CD8-positive, alpha-beta memory T cell (primary cell): ENCODE measurements around the gene NARS2. TPM values are rescaled to one million over a fixed set of nuclear protein-coding genes. Genes with fewer than 3 reads are reported as not detected.
A peak's percentile ranks its signal among the peaks of the same experiment; 100 is the strongest.
"Not testable (repeated sequence)": the region's sequence is repeated elsewhere in the genome, so short reads cannot be mapped to it uniquely, and the experiment has no call there.

ENCODE experiments used
- CTCF ChIA-PET: fragments of 350-600 bp; sonication (Branson Sonifier 250); formaldehyde crosslinking; loops from one replicate; lab custom pipeline; 2021; ENCODE audit warnings: antibody characterized with exemption; lab: Charles Lee
- POLR2A ChIA-PET: fragments of 350-600 bp; sonication (Branson Sonifier 250); formaldehyde crosslinking; loops from one replicate; lab custom pipeline; 2021; ENCODE audit warnings: antibody characterized with exemption; lab: Charles Lee
- DNase-seq, 5 donors: peaks; one replicate each; pipeline versions ENCODE4 v3.0.0 to v3.0.0-alpha.2; 2020 to 2022; ENCODE audit warnings: mixed read lengths in 1 of 5
- H3K27ac ChIP-seq: one replicate; pipeline ENCODE4 v1.7.0; 2013; ENCODE audit warnings: low read depth, mild to moderate bottlenecking, low read length, moderate library complexity
- H3K27me3 ChIP-seq: 2 replicates; pipeline ENCODE4 v1.7.0; 2013; ENCODE audit warnings: low read length, mild to moderate bottlenecking; ENCODE audit not compliant: insufficient read depth, poor library complexity, severe bottlenecking
- H3K36me3 ChIP-seq: 2 replicates; pipeline ENCODE4 v1.7.0; 2013; ENCODE audit warnings: mild to moderate bottlenecking, low read length, moderate library complexity; ENCODE audit not compliant: insufficient read depth
- H3K4me1 ChIP-seq: 2 replicates; pipeline ENCODE4 v1.7.0; 2013; ENCODE audit warnings: mild to moderate bottlenecking, low read length, moderate library complexity; ENCODE audit not compliant: insufficient read depth
- H3K4me3 ChIP-seq: 2 replicates; pipeline ENCODE4 v1.7.0; 2013; ENCODE audit warnings: mild to moderate bottlenecking, low read length
- H3K9me3 ChIP-seq: 2 replicates; pipeline ENCODE4 v1.7.0; 2013; ENCODE audit warnings: mild to moderate bottlenecking, low read length
- H3K27ac Mint-ChIP-seq, 8 donors: one replicate each; pipeline ENCODE4 v1.8.0; 2020 to 2021; ENCODE audit warnings: mixed read lengths in 8 of 8, mild to moderate bottlenecking in 6 of 8, inconsistent platforms in 3 of 8, moderate library complexity in 3 of 8
- H3K27me3 Mint-ChIP-seq, 2 donors: one replicate each; pipeline ENCODE4 v1.8.0; 2020 to 2021; ENCODE audit warnings: mixed read lengths in 2 of 2, mild to moderate bottlenecking in 1 of 2, moderate library complexity in 1 of 2
- H3K36me3 Mint-ChIP-seq, 3 donors: one replicate each; pipeline ENCODE4 v1.8.0; 2020 to 2021; ENCODE audit warnings: mixed read lengths in 3 of 3, inconsistent platforms in 1 of 3, mild to moderate bottlenecking in 1 of 3
- H3K4me1 Mint-ChIP-seq, 3 donors: one replicate each; pipeline ENCODE4 v1.8.0; 2020 to 2021; ENCODE audit warnings: mixed read lengths in 3 of 3, inconsistent platforms in 1 of 3, mild to moderate bottlenecking in 1 of 3
- H3K4me3 Mint-ChIP-seq, 7 donors: one replicate each; pipeline ENCODE4 v1.8.0; 2020 to 2021; ENCODE audit warnings: mixed read lengths in 7 of 7, mild to moderate bottlenecking in 6 of 7, moderate library complexity in 4 of 7, inconsistent platforms in 2 of 7
- H3K9me3 Mint-ChIP-seq, 5 donors: one replicate each; pipeline ENCODE4 v1.8.0; 2020 to 2022; ENCODE audit warnings: mixed read lengths in 5 of 5, mild to moderate bottlenecking in 3 of 5, moderate library complexity in 2 of 5, inconsistent platforms in 1 of 5
- polyA plus RNA-seq: library from polyadenylated mRNA; unstranded; fragments of 300-500 nt; fragmentation: Illumina TruSeq; gene quantifications from one replicate; pipeline ENCODE4 v1.2.3, GENCODE V29; 2021
- total RNA-seq, 2 experiments: library from RNA; stranded (reverse); gene quantifications; one replicate each; pipeline ENCODE4 v1.2.3, GENCODE V29; 2021

NARS2 gene
- total and polyA plus RNA-seq, 3 experiments from 2014 or later = 14.5 to 24.5 (median 23.9) TPM

- peak overlapping the region; percentile 82 for H3K4me3 ChIP-seq
- ChIA-PET CTCF (interaction anchor here (1.1 to 4.6 kb wide), 2 partner anchors 9 to 140 kb away, joined by 3 to 34 read pairs; no protein-coding TSS in a partner anchor), POLR2A (no interaction called here)
- peaks cover 9% of the 10 kb centered on the region for H3K36me3 ChIP-seq
- no peaks in the 10 kb centered on the region for H3K9me3 ChIP-seq
- peak overlapping the region; percentile 85 to 100 (median 99) for H3K27ac Mint-ChIP-seq
- H3K36me3 Mint-ChIP-seq = peaks cover 0 to 40% (median 10%) of the 10 kb centered on the region in 3 donors
- peaks cover 26% of the 10 kb centered on the region for H3K4me1 ChIP-seq
- H3K27me3 ChIP-seq = no peaks in the 10 kb centered on the region
- H3K27me3 Mint-ChIP-seq = peaks cover 0 to 5% of the 10 kb centered on the region in 2 donors
- no peaks in the 10 kb centered on the region for H3K9me3 Mint-ChIP-seq
- peaks cover 32 to 54% (median 45%) of the 10 kb centered on the region in 3 donors for H3K4me1 Mint-ChIP-seq
- H3K4me3 Mint-ChIP-seq = peak overlapping the region; percentile 91 to 99 (median 98)
- H3K27ac ChIP-seq = peak overlapping the region; percentile 86
- no peak for DNase-seq
Measured at GRCh38 chr11:78573681-78574080, 983 bp downstream of the NARS2 start.

- Histone ChIP-seq H3K27ac (no peak overlapping the region), H3K27me3 (no peaks in the 10 kb centered on the region), H3K9me3 (no peaks in the 10 kb centered on the region), H3K36me3 (peaks cover 9% of the 10 kb centered on the region), H3K4me1 (peaks cover 26% of the 10 kb centered on the region), H3K4me3 (peak overlapping the region; percentile 82)
- Mint-ChIP-seq H3K4me3 (peak overlapping the region; percentile 91 to 99 (median 98)), H3K36me3 (peaks cover 0 to 43% (median 10%) of the 10 kb centered on the region in 3 donors), H3K9me3 (no peaks in the 10 kb centered on the region), H3K4me1 (peaks cover 32 to 54% (median 45%) of the 10 kb centered on the region in 3 donors), H3K27me3 (peaks cover 0 to 5% of the 10 kb centered on the region in 2 donors), H3K27ac (peak overlapping the region; percentile 6 to 100 (median 96))
- ChIA-PET POLR2A (no interaction called here), CTCF (interaction anchor here (4.6 kb wide), 1 partner anchor 9 kb away, joined by 34 read pairs; no protein-coding TSS in a partner anchor)
- no peak for DNase-seq
Measured at GRCh38 chr11:78573271-78573670, 1.4 kb downstream of the NARS2 start.

DNA sequence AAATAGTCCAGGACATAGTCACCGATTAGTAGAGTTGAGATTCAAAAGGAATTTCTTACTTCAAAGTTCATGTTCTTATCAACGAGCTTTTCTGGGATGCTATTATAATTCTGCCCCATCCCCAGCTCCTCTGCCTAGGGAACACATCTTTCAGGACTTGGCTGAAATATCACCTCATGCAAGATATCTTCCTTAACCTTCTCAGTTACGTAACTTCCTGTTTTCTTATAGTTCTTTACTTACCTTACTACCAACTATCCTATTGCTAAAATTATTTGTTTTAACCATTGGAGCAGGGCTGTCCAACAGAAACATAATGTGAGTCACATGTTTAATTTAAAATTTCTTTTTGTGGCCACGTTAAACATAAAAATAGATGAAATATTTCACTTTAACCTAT lies 2.3 kb downstream of the NARS2 start:
- POLR2A ChIA-PET = no interaction called here
- H3K36me3 ChIP-seq = peaks cover 13% of the 10 kb centered on the region
- CTCF ChIA-PET = interaction anchor here (4.6 kb wide), 1 partner anchor 8 kb away, joined by 34 read pairs; no protein-coding TSS in a partner anchor

DNA sequence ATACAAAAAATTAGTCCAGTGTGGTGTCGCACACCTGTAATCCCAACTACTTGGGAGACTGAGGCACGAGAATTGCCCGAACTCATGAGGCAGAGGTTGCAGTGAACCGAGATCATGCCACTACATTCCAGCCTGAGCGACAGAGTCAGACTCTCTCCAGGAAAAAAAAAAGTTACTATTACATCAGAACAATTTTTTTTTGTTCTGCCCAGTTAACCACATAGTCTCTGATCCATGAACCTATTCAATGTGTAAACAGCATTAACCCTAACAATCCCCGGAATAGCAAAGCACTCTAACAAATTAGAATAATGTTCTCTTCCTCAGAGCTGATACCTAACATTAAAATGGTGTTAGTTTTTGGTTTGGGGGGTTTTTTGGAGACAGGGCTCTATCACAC lies 4.6 kb downstream of the NARS2 start:
- DNase-seq = no peak
- Histone ChIP-seq H3K27me3 (no peaks in the 10 kb centered on the region), H3K9me3 (no peaks in the 10 kb centered on the region), H3K36me3 (peaks cover 13% of the 10 kb centered on the region), H3K4me3 (no peak overlapping the region), H3K27ac (no peak overlapping the region), H3K4me1 (peaks cover 19% of the 10 kb centered on the region)
- Mint-ChIP-seq H3K27me3 (peaks cover 0 to 2% of the 10 kb centered on the region in 2 donors), H3K4me3 (no peak overlapping the region), H3K27ac (no peak overlapping the region), H3K36me3 (peaks cover 0 to 73% (median 14%) of the 10 kb centered on the region in 3 donors), H3K9me3 (no peaks in the 10 kb centered on the region), H3K4me1 (peaks cover 29 to 50% (median 38%) of the 10 kb centered on the region in 3 donors)
- POLR2A ChIA-PET = no interaction called here
- CTCF ChIA-PET = no interaction called here

More for the DNA sequence above, 2.3 kb downstream of the NARS2 start:
- Histone ChIP-seq H3K27ac (no peak overlapping the region), H3K4me3 (no peak overlapping the region), H3K4me1 (peaks cover 26% of the 10 kb centered on the region), H3K9me3 (no peaks in the 10 kb centered on the region), H3K27me3 (no peaks in the 10 kb centered on the region)
- peaks cover 0 to 2% of the 10 kb centered on the region in 2 donors for H3K27me3 Mint-ChIP-seq
- H3K27ac Mint-ChIP-seq = peak overlapping the region in 3 of 8 donors; percentile 43 to 85 (median 48)
- no peaks in the 10 kb centered on the region for H3K9me3 Mint-ChIP-seq
- H3K4me1 Mint-ChIP-seq = peaks cover 32 to 54% (median 45%) of the 10 kb centered on the region in 3 donors
- H3K4me3 Mint-ChIP-seq = peak overlapping the region in 2 of 7 donors; percentile 36 to 91
- H3K36me3 Mint-ChIP-seq = peaks cover 0 to 51% (median 10%) of the 10 kb centered on the region in 3 donors
- no peak for DNase-seq

- no peak overlapping the region for H3K4me3 ChIP-seq
- H3K27me3 ChIP-seq = no peaks in the 10 kb centered on the region
- Mint-ChIP-seq H3K27me3 (no peaks in the 10 kb centered on the region), H3K9me3 (no peaks in the 10 kb centered on the region), H3K4me3 (peak overlapping the region in 1 of 7 donors; percentile 58), H3K27ac (peak overlapping the region in 2 of 8 donors; percentile 78 to 84), H3K4me1 (peaks cover 12 to 30% (median 22%) of the 10 kb centered on the region in 3 donors), H3K36me3 (peaks cover 0 to 64% (median 17%) of the 10 kb centered on the region in 3 donors)
- ChIA-PET CTCF (interaction anchor here (1.3 to 4.1 kb wide), 2 partner anchors 149 to 151 kb away, joined by 4 to 78 read pairs; partner anchors contain the start of gene GAB2), POLR2A (no interaction called here)
- no peaks in the 10 kb centered on the region for H3K9me3 ChIP-seq
- H3K36me3 ChIP-seq = peaks cover 13% of the 10 kb centered on the region
- no peak for DNase-seq
- peaks cover under 1% of the 10 kb centered on the region for H3K4me1 ChIP-seq
- H3K27ac ChIP-seq = no peak overlapping the region
Measured at GRCh38 chr11:78567209-78567608, 7.5 kb downstream of the NARS2 start.

GRCh38 chr11:78564490-78565467 lies 9.9 kb downstream of the NARS2 start:
- peak overlapping the region in 6 of 8 donors; percentile 7 to 83 (median 50) for H3K27ac Mint-ChIP-seq
- Histone ChIP-seq H3K36me3 (peaks cover 4% of the 10 kb centered on the region), H3K9me3 (no peaks in the 10 kb centered on the region), H3K27me3 (no peaks in the 10 kb centered on the region), H3K27ac (no peak overlapping the region), H3K4me3 (no peak overlapping the region), H3K4me1 (peaks cover 5% of the 10 kb centered on the region)
- CTCF ChIA-PET = interaction anchor here (0.6 to 4.1 kb wide), 19 partner anchors 10 to 425 kb away, joined by 3 to 78 read pairs (median 5); partner anchors contain the start of genes ALG8, GAB2 and NARS2
- POLR2A ChIA-PET = interaction anchor here (0.9 to 1.1 kb wide), 2 partner anchors 10 to 148 kb away, joined by 3 to 6 read pairs; partner anchors contain the start of genes GAB2 and NARS2
- H3K36me3 Mint-ChIP-seq = peaks cover 0 to 61% (median 10%) of the 10 kb centered on the region in 3 donors
- H3K27me3 Mint-ChIP-seq = no peaks in the 10 kb centered on the region
- no peak overlapping the region for H3K4me3 Mint-ChIP-seq
- no peaks in the 10 kb centered on the region for H3K9me3 Mint-ChIP-seq
- H3K4me1 Mint-ChIP-seq = peaks cover 19 to 31% (median 26%) of the 10 kb centered on the region in 3 donors
- DNase-seq = peak in 3 of 5 donors; percentile 12 to 53 (median 45)

GRCh38 chr11:78564037-78564436 lies 10.6 kb downstream of the NARS2 start:
- CTCF ChIA-PET = interaction anchor here (0.8 to 4.1 kb wide), 13 partner anchors 10 to 425 kb away, joined by 3 to 78 read pairs (median 6); partner anchors contain the start of genes ALG8, GAB2 and NARS2
- not testable (repeated sequence) for H3K9me3 Mint-ChIP-seq, DNase-seq, H3K27me3 ChIP-seq, H3K9me3 ChIP-seq, H3K4me1 ChIP-seq, H3K27me3 Mint-ChIP-seq, H3K4me3 Mint-ChIP-seq, H3K27ac ChIP-seq, H3K36me3 ChIP-seq, H3K4me3 ChIP-seq
- Mint-ChIP-seq H3K36me3 (peaks cover 5 to 64% (median 12%) of the 10 kb centered on the region in 3 donors), H3K27ac (peak overlapping the region in 2 of 8 donors; percentile 35 to 50), H3K4me1 (peaks cover 23 to 35% (median 31%) of the 10 kb centered on the region in 3 donors)
- POLR2A ChIA-PET = interaction anchor here (1.1 kb wide), 1 partner anchor 147 kb away, joined by 6 read pairs; the partner anchor contains the start of gene GAB2
